K562 (cell line): ENCODE measurements around the gene ACSS2. TPM values are rescaled to one million over a fixed set of nuclear protein-coding genes. Genes with fewer than 3 reads are reported as not detected.
A peak's percentile ranks its signal among the peaks of the same experiment; 100 is the strongest.

Experiments used
- CHAMP1 ChIP-seq: fragments of 450-650 bp; IDR thresholded peaks from 2 replicates; pipeline ENCODE4 v1.6.1; 2016; ENCODE audit warnings: mild to moderate bottlenecking
- CHCHD3 ChIP-seq: fragments of 250-450 bp; sonication (Bioruptor Pico); IDR thresholded peaks from 2 replicates; pipeline ENCODE4 v2.1.2; 2022; ENCODE audit warnings: mild to moderate bottlenecking
- DNMT1 ChIP-seq: fragments of 450-650 bp; IDR thresholded peaks from 2 replicates; pipeline ENCODE4 v1.6.1; 2016; ENCODE audit warnings: antibody characterized with exemption, mild to moderate bottlenecking
- HOMEZ ChIP-seq: fragments of 250-450 bp; sonication (Bioruptor Pico); IDR thresholded peaks from 2 replicates; pipeline ENCODE4 v1.4.0; 2020; ENCODE audit warnings: mild to moderate bottlenecking, moderate library complexity
- RB1 ChIP-seq: fragments of 450-650 bp; IDR thresholded peaks from 2 replicates; pipeline ENCODE4 v1.6.1; 2017; ENCODE audit warnings: low read depth, mild to moderate bottlenecking
- THAP12 ChIP-seq: fragments of 250-450 bp; sonication (Bioruptor Pico); IDR thresholded peaks from 2 replicates; pipeline ENCODE4 v1.9.0; 2021; ENCODE audit warnings: mild to moderate bottlenecking, inconsistent platforms
- TRIM28 ChIP-seq: fragments of 450-650 bp; IDR thresholded peaks from 2 replicates; pipeline ENCODE4 v1.6.1; 2017
- ZBTB40 ChIP-seq, 2 experiments: fragments of 450-650 bp in 1 of 2; sonication (generic) in 1 of 2; formaldehyde crosslinking in 1 of 2; IDR thresholded peaks; 2 replicates each; pipeline versions ENCODE4 v1.7.1 to v1.9.0; 2016 to 2022; ENCODE audit warnings: inconsistent platforms in 1 of 2, mild to moderate bottlenecking in 1 of 2, missing genetic modification reagents in 1 of 2
- ZNF41 ChIP-seq: fragments of 250-450 bp; sonication (Bioruptor Pico); conservative IDR thresholded peaks from 2 replicates; pipeline ENCODE4 v1.4.0; 2020; ENCODE audit warnings: mild to moderate bottlenecking
- polyA plus RNA-seq, 8 experiments: library from polyadenylated mRNA; depleted of rRNA in 4 of 8; stranded (reverse) in 5 of 8; unstranded in 3 of 8; fragments of >200 nt; fragmentation: Nextera tagmentation in 2 of 8; fragmentation: Illumina TruSeq in 1 of 8; extraction: Ambion mirVana in 2 of 8; extraction: Trizol in 1 of 8; gene quantifications; 2 replicates each; pipeline versions ENCODE4 v1.2.1 to v1.2.3, GENCODE V29; 2011 to 2014; ENCODE audit warnings: inconsistent platforms in 1 of 8, missing spikeins in 1 of 8
- total RNA-seq, 7 experiments: library from RNA; depleted of rRNA in 6 of 7; stranded (reverse); fragments of >200 nt in 6 of 7; fragmentation: Illumina TruSeq in 2 of 7; extraction: Trizol in 2 of 7; gene quantifications; 2 replicates each; pipeline versions ENCODE4 v1.2.1 to v1.2.3, GENCODE V29; 2011 to 2021; ENCODE audit warnings: low replicate concordance in 1 of 7

ACSS2 gene
- total and polyA plus RNA-seq, 9 of the 15 experiments (the other 6 are each of a cell fraction or from before 2014, with no cell fraction given): 21.9 to 246 (median 66.2) TPM

- peak; percentile 68 for TF ChIP-seq ZBTB40 (IDR thresholded peaks at IDR 0.05)
- TF ChIP-seq ZBTB40 (CRISPR knock-in tag; IDR thresholded peaks at IDR 0.05): no peak
- no peak for TF ChIP-seq CHCHD3 (CRISPR knock-in tag)
- TF ChIP-seq THAP12 (CRISPR knock-in tag): peak; percentile 73; the same call in 1 of the 2 replicates
- no peak for TF ChIP-seq TRIM28
- peak; percentile 22; the same call in 1 of the 2 replicates for TF ChIP-seq RB1
- TF ChIP-seq CHAMP1: no peak
- TF ChIP-seq ZNF41 (CRISPR knock-in tag): no peak
- TF ChIP-seq HOMEZ (CRISPR knock-in tag): no peak
- no peak for TF ChIP-seq DNMT1
Observed at GRCh38 chr20:34875642-34876405, 588 bp upstream of the ACSS2 start (continued).
